ENCODE measurements around the gene PIGU. TPM values are rescaled to one million over a fixed set of nuclear protein-coding genes. Genes with fewer than 3 reads are reported as not detected.
"Not testable (repeated sequence)": the region's sequence is repeated elsewhere in the genome, so short reads cannot be mapped to it uniquely, and the experiment has no call there.

Gene PIGU
- total RNA-seq, 1 donor from 2014 or later = 54.9 TPM

- no peak for TF ChIP-seq CTCF (conservative IDR thresholded peaks at IDR 0.05)
- Mint-ChIP-seq H3K27ac (ENCODE audit: unreplicated experiment) (peak overlapping the region; percentile 67), H3K4me3 (peak overlapping the region; percentile 92), H3K4me1 (peaks cover 44% of the 10 kb centered on the region), H3K27me3 (ENCODE audit: low read depth) (no peaks in the 10 kb centered on the region), H3K9me3 (no peaks in the 10 kb centered on the region), H3K36me3 (ENCODE audit: low read depth) (peaks cover 4% of the 10 kb centered on the region)
- DNase-seq (ENCODE audit: low read depth, low spot score) = no peak
Measured at GRCh38 chr20:34517114-34517505, 159.8 kb downstream of the PIGU start.

DNA sequence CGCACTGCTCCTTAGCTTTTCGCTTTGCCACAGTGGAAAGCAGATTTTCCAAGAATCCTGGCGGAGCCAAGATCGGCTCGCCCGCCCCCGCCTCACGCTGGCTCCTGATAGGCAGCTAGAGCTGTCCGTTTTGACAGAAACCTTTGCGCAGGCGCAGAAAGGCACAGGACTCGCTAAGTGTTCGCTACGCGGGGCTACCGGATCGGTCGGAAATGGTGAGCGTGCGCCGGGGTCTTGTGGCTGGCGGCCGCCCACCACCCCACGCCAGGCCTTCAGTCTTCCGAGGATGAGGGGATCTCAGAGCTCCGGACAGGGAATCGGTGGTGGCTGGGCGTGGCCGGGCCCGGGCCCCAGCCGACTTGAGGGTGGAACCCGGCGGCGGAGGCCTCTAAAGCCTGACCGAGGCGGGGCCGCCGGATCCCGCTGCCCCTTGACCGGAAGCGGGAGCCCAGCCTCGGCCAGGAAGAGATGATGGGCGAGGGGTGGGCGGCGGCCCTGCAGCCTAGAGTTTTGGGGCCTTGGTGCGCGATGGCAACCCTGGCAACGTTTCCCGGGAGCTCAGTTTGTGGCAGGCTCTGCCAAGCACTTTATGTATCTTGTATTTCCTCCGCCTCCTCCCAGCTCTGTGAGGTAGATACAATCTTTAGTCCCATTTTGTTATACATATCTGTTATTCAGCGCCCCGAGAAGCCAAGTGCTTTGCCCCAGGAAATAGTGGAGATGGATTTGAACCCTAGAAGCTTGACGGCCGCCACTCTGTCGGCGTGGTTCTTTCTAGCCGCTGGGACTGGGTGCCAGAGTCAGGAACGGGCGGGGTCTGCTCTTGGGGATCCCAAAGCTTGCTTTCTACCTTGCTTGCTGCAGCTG, 160.4 kb downstream of the PIGU start, which contains the start of gene DYNLRB1:
Gene DYNLRB1, plus strand, starts transcription at position 176 of the 867 bp plus-strand sequence. Its CDS starts 37 bp downstream, at position 213.
- DNase-seq (ENCODE audit: low read depth, low spot score) = peak; percentile 100
- Mint-ChIP-seq H3K4me1 (peaks cover 45% of the 10 kb centered on the region), H3K4me3 (peak within 1 kb of the TSS; percentile 92), H3K27me3 (ENCODE audit: low read depth) (no peaks in the 10 kb centered on the region), H3K27ac (ENCODE audit: unreplicated experiment) (peak within 1 kb of the TSS; percentile 97), H3K36me3 (ENCODE audit: low read depth) (peaks cover 3% of the 10 kb centered on the region), H3K9me3 (no peaks in the 10 kb centered on the region)
- TF ChIP-seq CTCF (conservative IDR thresholded peaks at IDR 0.05) = no peak

DNA sequence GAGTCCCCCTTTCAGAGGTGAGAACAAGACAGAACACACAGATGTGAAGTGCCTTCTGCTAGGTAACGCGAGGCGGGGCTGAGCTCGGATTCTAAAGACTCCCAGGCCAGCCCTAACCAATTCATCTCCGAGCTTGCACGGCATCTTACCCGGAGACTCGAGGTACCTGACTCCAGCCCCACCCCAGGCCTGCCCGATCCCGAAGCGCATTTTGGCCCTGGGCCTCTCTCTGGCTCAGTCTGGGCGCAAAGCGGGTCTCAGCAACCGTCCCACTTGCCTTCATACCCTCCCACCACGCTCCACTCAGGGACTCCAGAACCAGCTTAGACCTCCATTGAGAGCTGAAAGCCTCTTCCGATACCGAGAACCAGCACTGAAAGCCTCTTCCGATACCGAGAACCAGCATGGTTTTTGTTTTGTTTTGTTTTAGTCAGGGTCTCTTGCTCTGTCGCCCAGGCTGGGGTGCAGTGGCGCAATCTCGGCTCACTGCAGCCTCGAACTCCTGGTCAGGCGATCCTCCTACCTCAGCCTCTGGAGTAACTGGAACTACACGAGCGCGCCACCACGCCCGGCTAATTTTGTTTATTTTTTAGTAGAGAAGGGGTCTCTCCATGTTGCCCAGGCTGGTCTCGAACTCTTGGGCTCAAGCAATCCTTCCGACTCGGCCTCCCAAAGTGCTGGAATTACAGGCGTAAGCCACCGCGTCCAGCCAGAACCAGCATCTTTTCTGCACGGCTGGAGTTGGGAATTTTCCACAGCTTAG, 161.2 kb downstream of the PIGU start:
- Mint-ChIP-seq H3K27me3 (ENCODE audit: low read depth) (no peaks in the 10 kb centered on the region), H3K27ac (ENCODE audit: unreplicated experiment) (peak overlapping the region; percentile 97), H3K4me3 (peak overlapping the region; percentile 92), H3K9me3 (no peaks in the 10 kb centered on the region), H3K4me1 (peaks cover 45% of the 10 kb centered on the region), H3K36me3 (ENCODE audit: low read depth) (peaks cover 3% of the 10 kb centered on the region)
- peak; percentile 49 for DNase-seq (ENCODE audit: low read depth, low spot score)
- no peak for TF ChIP-seq CTCF (conservative IDR thresholded peaks at IDR 0.05)

GRCh38 chr20:34514897-34515483, 161.9 kb downstream of the PIGU start:
- H3K4me3 Mint-ChIP-seq = peak overlapping the region; percentile 92
- H3K27me3 Mint-ChIP-seq (ENCODE audit: low read depth) = no peaks in the 10 kb centered on the region
- no peak for DNase-seq (ENCODE audit: low read depth, low spot score)
- H3K4me1 Mint-ChIP-seq = peaks cover 45% of the 10 kb centered on the region
- peaks cover 3% of the 10 kb centered on the region for H3K36me3 Mint-ChIP-seq (ENCODE audit: low read depth)
- TF ChIP-seq CTCF (conservative IDR thresholded peaks at IDR 0.05) = no peak
- no peaks in the 10 kb centered on the region for H3K9me3 Mint-ChIP-seq
- peak overlapping the region; percentile 97 for H3K27ac Mint-ChIP-seq (ENCODE audit: unreplicated experiment)

GRCh38 chr20:34514034-34514433, 162.9 kb downstream of the PIGU start:
- not testable (repeated sequence) for H3K27ac Mint-ChIP-seq (ENCODE audit: unreplicated experiment); H3K36me3 Mint-ChIP-seq (ENCODE audit: low read depth); H3K9me3 Mint-ChIP-seq; DNase-seq (ENCODE audit: low read depth, low spot score); H3K27me3 Mint-ChIP-seq (ENCODE audit: low read depth)
- Mint-ChIP-seq H3K4me1 (peaks cover 45% of the 10 kb centered on the region), H3K4me3 (peak overlapping the region; percentile 92)

All from neural crest cell (in vitro differentiated cells).